ENCODE measurements around the gene GJB6. TPM values are rescaled to one million over a fixed set of nuclear protein-coding genes. Genes with fewer than 3 reads are reported as not detected.

Gene GJB6
- polyA plus RNA-seq, 1 donor from 2014 or later: not detected

GRCh38 chr13:20270163-20270865 lies 38.2 kb upstream of the GJB6 start:
- H3K36me3 ChIP-seq (ENCODE audit: insufficient read depth, low read length): no peaks in the 10 kb centered on the region
- H3K27me3 ChIP-seq (ENCODE audit: insufficient read depth, low read depth, low read length): no peaks in the 10 kb centered on the region
- no peak overlapping the region for H2AFZ ChIP-seq (ENCODE audit: low read depth, low read length)
- no peaks in the 10 kb centered on the region for H3F3A ChIP-seq (ENCODE audit: insufficient read depth, low read length, poor library complexity, severe bottlenecking)
- H3K79me2 ChIP-seq (replicated peaks; ENCODE audit: insufficient read depth, low read length): no peaks in the 10 kb centered on the region
- no peaks in the 10 kb centered on the region for H3K9me2 ChIP-seq (ENCODE audit: insufficient read depth, low read length)
- no peaks in the 10 kb centered on the region for H3K9me3 ChIP-seq (ENCODE audit: low read length)
- no peak overlapping the region for H3K27ac ChIP-seq (ENCODE audit: low read length)
- TF ChIP-seq RAD21 (conservative IDR thresholded peaks at IDR 0.05) (no peak), REST (IDR thresholded peaks at IDR 0.05; ENCODE audit: borderline replicate concordance) (no peak), MXI1 (conservative IDR thresholded peaks at IDR 0.05; ENCODE audit: poor library complexity, severe bottlenecking) (no peak), TAF1 (IDR thresholded peaks at IDR 0.05; ENCODE audit: low read depth) (no peak), POLR2AphosphoS5 (IDR thresholded peaks at IDR 0.05) (no peak), EZH2 (IDR thresholded peaks at IDR 0.05; ENCODE audit: borderline replicate concordance, insufficient read depth, low read length, poor library complexity, severe bottlenecking) (no peak), EP300 (conservative IDR thresholded peaks at IDR 0.05; ENCODE audit: poor library complexity, severe bottlenecking) (no peak), SMC3 (conservative IDR thresholded peaks at IDR 0.05; ENCODE audit: poor library complexity) (no peak), CTCF (IDR thresholded peaks at IDR 0.05; ENCODE audit: poor library complexity, severe bottlenecking) (no peak)
- H4K20me1 ChIP-seq (ENCODE audit: insufficient read depth): no peaks in the 10 kb centered on the region
- no peak overlapping the region for H3K4me3 ChIP-seq (ENCODE audit: low read length)
- no peak overlapping the region for H3K9ac ChIP-seq (ENCODE audit: low read length)
- no peak overlapping the region for H3K4me2 ChIP-seq (ENCODE audit: low read length)

GRCh38 chr13:20264271-20265018 lies 32.3 kb upstream of the GJB6 start:
- H3K27me3 ChIP-seq (ENCODE audit: insufficient read depth, low read depth, low read length): no peaks in the 10 kb centered on the region
- H3K79me2 ChIP-seq (replicated peaks; ENCODE audit: insufficient read depth, low read length): no peaks in the 10 kb centered on the region
- no peaks in the 10 kb centered on the region for H3F3A ChIP-seq (ENCODE audit: insufficient read depth, low read length, poor library complexity, severe bottlenecking)

More at GRCh38 chr13:20264271-20265018, 32.3 kb upstream of the GJB6 start:
- Histone ChIP-seq H3K9me3 (ENCODE audit: low read length) (no peaks in the 10 kb centered on the region), H4K20me1 (ENCODE audit: insufficient read depth) (no peaks in the 10 kb centered on the region), H3K9me2 (ENCODE audit: insufficient read depth, low read length) (no peaks in the 10 kb centered on the region), H3K27ac (ENCODE audit: low read length) (no peak overlapping the region), H2AFZ (ENCODE audit: low read depth, low read length) (no peak overlapping the region), H3K36me3 (ENCODE audit: insufficient read depth, low read length) (no peaks in the 10 kb centered on the region), H3K9ac (ENCODE audit: low read length) (no peak overlapping the region), H3K4me3 (ENCODE audit: low read length) (no peak overlapping the region), H3K4me2 (ENCODE audit: low read length) (no peak overlapping the region)
- TF ChIP-seq TAF1 (IDR thresholded peaks at IDR 0.05; ENCODE audit: low read depth) (no peak), SMC3 (conservative IDR thresholded peaks at IDR 0.05; ENCODE audit: poor library complexity) (no peak), EP300 (conservative IDR thresholded peaks at IDR 0.05; ENCODE audit: poor library complexity, severe bottlenecking) (no peak), CTCF (IDR thresholded peaks at IDR 0.05; ENCODE audit: poor library complexity, severe bottlenecking) (no peak), RAD21 (conservative IDR thresholded peaks at IDR 0.05) (no peak), MXI1 (conservative IDR thresholded peaks at IDR 0.05; ENCODE audit: poor library complexity, severe bottlenecking) (no peak), POLR2AphosphoS5 (IDR thresholded peaks at IDR 0.05) (no peak), EZH2 (IDR thresholded peaks at IDR 0.05; ENCODE audit: borderline replicate concordance, insufficient read depth, low read length, poor library complexity, severe bottlenecking) (no peak), REST (IDR thresholded peaks at IDR 0.05; ENCODE audit: borderline replicate concordance) (no peak)

Data from neural cell (in vitro differentiated cells).